Cardiac atrium fibroblast (primary cell): ENCODE measurements around the gene HS6ST3. TPM values are rescaled to one million over a fixed set of nuclear protein-coding genes. Genes with fewer than 3 reads are reported as not detected.

Experiments
- total RNA-seq: library from RNA; depleted of rRNA; stranded (reverse); fragments of >200 nt; gene quantifications from 2 replicates; pipeline ENCODE4 v1.2.3, GENCODE V29; 2015

Gene HS6ST3
- not detected in 2 replicates for total RNA-seq

DNA sequence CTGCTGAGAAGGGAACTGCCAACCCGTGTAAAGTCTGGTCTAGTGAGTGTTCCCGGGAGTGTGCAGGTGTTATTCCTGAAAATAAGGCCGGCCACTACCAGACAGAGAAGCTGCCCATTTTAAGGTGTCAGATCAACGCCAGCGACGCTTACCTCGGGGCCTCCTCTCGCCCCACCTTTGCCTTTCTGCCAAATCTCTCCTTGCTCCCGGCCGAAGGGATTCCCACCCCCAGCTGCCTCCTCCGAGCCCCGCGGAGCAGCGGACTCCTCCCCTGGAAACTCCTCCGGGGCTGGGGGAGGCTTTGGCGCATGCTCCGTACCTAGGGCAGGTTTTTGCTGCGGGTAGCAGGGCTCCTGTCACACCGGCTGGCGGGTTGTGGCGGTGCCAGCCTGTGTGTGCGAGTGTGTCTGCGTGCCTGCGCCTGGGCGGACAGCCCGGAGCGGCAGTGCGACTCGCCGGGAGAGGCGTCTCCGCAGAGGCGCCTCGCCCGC, at the start of gene HS6ST3:
Gene HS6ST3, plus strand, starts transcription at position 359 of the 491 bp plus-strand sequence.

DNA sequence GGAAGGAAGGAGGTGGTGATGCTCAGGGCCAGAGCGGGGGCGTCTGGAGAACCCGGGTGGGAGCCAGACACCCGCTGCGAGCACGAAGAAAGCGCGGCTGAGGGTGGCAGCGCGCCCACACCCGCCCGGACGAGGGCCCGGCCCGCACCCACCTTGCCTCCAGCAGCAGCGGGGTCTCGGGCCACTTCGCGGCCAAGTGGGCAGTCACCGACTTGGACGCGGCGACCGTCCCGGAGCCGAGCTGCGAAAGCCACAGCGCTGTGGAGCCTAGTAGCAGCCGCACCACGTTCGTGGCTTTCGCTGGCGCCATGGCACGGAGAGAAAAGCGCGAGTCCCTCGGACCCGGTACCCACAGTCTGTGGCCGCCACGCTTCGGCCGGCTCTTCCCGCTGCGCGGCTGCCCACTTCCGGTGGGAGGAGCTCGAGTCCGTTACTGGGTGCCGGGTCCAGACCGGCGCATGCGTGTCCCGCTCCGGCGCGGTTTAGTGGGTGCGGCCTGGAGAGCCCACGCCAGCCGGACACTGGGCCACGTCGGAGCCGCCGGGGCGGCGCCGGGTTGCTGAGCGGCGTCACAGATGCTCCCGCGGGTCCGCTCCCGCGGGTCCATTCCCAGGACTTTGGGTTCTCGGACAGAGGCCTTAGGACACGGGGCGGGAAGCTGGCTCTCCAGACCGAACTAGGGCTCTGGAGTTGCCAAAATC, 36.8 kb upstream of the HS6ST3 start, which contains the start of gene UGGT2:
Gene UGGT2, minus strand, starts transcription at position 399 of the 701 bp plus-strand sequence. Its CDS starts 89 bp downstream, at position 310.

Other genes with a start within 250 kb of the HS6ST3 start
- gene UGGT2, start 36.7 kb upstream of the HS6ST3 start, total RNA-seq: 38.1 and 49.6 TPM in 2 replicates